GM23248 (cell line): ENCODE data around the gene FGFR2.

Experiments used
- EZH2 ChIP-seq: fragments of 200-600 bp; sonication (generic); IDR thresholded peaks from 2 replicates; pipeline ENCODE4 v1.6.1; 2018; ENCODE audit warnings: antibody characterized with exemption, mild to moderate bottlenecking; ENCODE audit not compliant: insufficient read depth, poor library complexity, severe bottlenecking
- EZH2phosphoT487 ChIP-seq: fragments of 200-600 bp; sonication (generic); IDR thresholded peaks from 2 replicates; pipeline ENCODE4 v1.6.1; 2018; ENCODE audit warnings: antibody characterized with exemption, moderate library complexity, mild to moderate bottlenecking, low read depth; ENCODE audit not compliant: insufficient read depth

- TF ChIP-seq EZH2 (no peak), EZH2phosphoT487 (no peak)
Observed at GRCh38 chr10:121516093-121516865, 82.0 kb downstream of the FGFR2 start.
